GM10248 (cell line): Measurements from ENCODE around the gene MYMK.

Source experiments
- CTCF ChIA-PET: fragments of 300-600 bp; sonication (Branson Sonifier 250); formaldehyde crosslinking; extraction: SDS; loops from one replicate; lab custom pipeline; 2021; ENCODE audit warnings: antibody characterized with exemption; lab: Yijun Ruan, JAX
- POLR2A ChIA-PET: fragments of 350-650 bp; sonication (Branson Sonifier 250); formaldehyde crosslinking; extraction: SDS; loops from one replicate; lab custom pipeline; 2020; ENCODE audit warnings: antibody characterized with exemption; lab: Yijun Ruan, JAX
- DNase-seq: peaks from one replicate; pipeline ENCODE4 v3.0.0; 2012; ENCODE audit errors: extremely low spot score
- CTCF ChIP-seq: IDR thresholded peaks from 2 replicates; pipeline ENCODE4 v1.5.1; 2012; ENCODE audit warnings: mild to moderate bottlenecking, low read depth; ENCODE audit errors: extremely low read depth, missing control alignments, control extremely low read depth

Gene MYMK

GRCh38 chr9:133506653-133507038 lies 18.1 kb downstream of the MYMK start:
- no peak for TF ChIP-seq CTCF
- POLR2A ChIA-PET, result no interaction called here
- CTCF ChIA-PET, result interaction anchor here (1.1 to 1.6 kb wide), 2 partner anchors 20 to 320 kb away, joined by 3 to 5 read pairs; no protein-coding TSS in a partner anchor
- DNase-seq, result no peak

DNA sequence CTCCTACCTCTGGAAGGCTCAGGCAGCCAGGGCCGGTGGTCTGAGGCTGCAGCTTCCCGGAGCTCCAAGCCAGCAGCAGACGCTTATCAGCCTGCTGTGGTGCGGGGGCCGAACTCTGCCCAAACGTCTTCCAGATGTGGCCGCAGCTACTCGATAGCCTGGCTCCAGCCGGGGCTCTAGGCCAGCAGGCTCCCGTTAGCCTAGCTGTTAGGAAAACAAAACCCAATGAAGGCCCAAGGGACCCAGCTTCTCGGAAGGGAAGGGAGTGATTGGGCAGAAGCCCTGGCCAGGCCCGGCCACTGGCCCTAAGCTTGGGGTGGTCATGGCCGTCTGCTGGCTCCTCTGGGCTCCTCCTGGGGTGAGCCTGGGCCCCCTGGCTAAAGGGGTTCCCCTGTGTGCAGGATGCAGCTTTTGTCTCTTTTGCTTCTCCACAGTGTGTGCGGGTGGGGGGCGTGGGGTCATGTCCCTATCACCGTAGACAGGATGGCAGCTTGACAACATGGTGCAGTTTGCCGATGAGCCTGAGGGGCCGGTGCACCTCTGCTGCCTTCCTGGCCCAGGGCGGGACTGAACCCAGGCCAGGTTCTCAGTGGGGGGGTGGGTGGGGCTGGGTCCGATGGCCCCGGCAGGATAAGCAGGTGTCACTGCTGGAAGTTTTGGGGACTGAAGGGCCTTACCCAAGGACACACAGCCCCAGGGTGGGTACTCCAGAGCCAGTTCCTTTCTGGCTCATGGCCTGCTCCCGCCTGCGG lies 18.7 kb downstream of the MYMK start:
- no peak for DNase-seq
- POLR2A ChIA-PET, result no interaction called here
- no peak for TF ChIP-seq CTCF
- CTCF ChIA-PET, result interaction anchor here (1.1 to 1.6 kb wide), 2 partner anchors 20 to 320 kb away, joined by 3 to 5 read pairs; no protein-coding TSS in a partner anchor

DNA sequence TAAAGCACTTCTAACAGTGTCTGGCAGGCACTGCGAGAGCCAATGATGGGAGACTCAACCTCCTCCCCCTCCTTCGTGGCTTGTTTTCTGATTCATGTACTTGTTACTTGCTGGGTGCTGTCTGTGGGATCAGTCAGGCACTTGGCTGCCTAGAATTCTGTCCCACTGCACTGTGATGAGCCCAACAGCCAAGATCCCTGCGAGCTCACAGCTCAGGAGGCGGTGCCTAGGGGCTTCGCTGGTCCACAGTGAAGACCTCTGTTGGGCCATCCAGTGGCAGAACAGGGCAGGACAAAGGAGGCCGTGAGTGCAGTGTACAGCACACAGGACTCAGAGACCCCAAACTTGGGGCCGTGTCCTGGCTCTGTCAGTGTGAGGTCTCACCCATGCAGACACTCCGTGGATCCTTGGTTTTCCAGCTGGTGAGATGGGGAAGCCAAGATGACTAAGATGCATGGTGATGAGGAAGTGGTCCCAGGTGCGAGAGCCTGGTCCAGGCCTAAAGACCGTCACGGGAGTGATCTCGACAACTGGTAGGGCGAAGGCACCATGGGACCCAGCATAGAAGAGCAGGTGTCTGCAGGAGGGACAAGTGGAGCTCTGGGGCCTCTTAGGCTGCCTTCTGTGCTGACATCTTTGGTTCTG lies 19.5 kb downstream of the MYMK start:
- DNase-seq, result no peak
- ChIA-PET CTCF (interaction anchor here (1.1 to 1.6 kb wide), 2 partner anchors 19 to 319 kb away, joined by 3 to 5 read pairs; no protein-coding TSS in a partner anchor), POLR2A (no interaction called here)
- TF ChIP-seq CTCF, result no peak

DNA sequence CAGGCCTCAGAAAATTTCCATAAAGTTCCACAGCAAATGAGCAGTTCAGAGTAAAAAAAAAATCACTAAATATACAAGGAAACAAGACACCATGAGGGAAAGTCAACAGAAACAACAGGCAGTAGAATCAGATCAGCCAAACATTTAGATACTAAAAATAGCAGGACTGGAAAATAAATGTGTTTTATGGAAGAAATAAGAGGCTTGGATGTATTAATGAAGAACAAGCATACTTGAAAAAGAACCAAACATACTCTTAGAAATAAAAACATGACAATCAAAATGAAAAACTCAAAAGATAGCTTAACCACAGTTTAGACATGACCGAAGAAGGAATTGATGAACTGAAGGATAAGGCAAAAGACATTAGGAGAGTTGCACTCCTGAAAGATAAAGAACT lies 22.6 kb downstream of the MYMK start:
- DNase-seq, result no peak
- ChIA-PET CTCF (no interaction called here), POLR2A (no interaction called here)
- TF ChIP-seq CTCF, result no peak

DNA sequence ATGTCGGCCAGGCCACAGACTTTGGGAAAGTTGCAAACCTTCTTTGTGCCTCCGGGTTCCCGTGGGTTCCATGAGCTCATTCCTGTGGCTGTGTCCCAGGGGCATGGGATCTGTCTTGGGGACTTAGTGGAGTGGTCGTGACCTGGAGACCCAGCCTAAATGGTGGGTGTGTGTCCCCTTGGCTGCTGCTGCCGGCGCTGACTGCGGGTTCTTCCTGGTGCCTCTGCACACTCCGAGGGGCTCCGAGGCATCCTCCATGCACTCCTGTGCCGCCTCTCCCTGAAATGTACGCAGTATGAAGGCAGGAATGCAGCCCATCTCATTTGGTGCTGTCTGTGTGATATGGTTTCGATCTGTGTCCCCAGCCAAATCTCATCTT lies 24.9 kb downstream of the MYMK start:
- POLR2A ChIA-PET, result no interaction called here
- TF ChIP-seq CTCF, result no peak
- CTCF ChIA-PET, result interaction anchor here (1.1 to 2.4 kb wide), 3 partner anchors 9 to 314 kb away, joined by 3 to 7 read pairs (median 6); no protein-coding TSS in a partner anchor

GRCh38 chr9:133499132-133499891 lies 25.4 kb downstream of the MYMK start:
- CTCF ChIA-PET, result interaction anchor here (1.1 to 2.4 kb wide), 3 partner anchors 10 to 313 kb away, joined by 3 to 7 read pairs (median 6); no protein-coding TSS in a partner anchor
- DNase-seq, result no peak
- TF ChIP-seq CTCF, result no peak
- POLR2A ChIA-PET, result no interaction called here

More for the DNA sequence above, 24.9 kb downstream of the MYMK start:
- DNase-seq, result no peak
